Pericardium fibroblast (primary cell): ENCODE results near the gene JCAD. TPM values are rescaled to one million over a fixed set of nuclear protein-coding genes. Genes with fewer than 3 reads are reported as not detected.

Source experiments
- total RNA-seq: library from RNA; depleted of rRNA; stranded (reverse); fragments of >200 nt; gene quantifications from 2 replicates; pipeline ENCODE4 v1.2.3, GENCODE V29; 2015

Gene JCAD, protein sequence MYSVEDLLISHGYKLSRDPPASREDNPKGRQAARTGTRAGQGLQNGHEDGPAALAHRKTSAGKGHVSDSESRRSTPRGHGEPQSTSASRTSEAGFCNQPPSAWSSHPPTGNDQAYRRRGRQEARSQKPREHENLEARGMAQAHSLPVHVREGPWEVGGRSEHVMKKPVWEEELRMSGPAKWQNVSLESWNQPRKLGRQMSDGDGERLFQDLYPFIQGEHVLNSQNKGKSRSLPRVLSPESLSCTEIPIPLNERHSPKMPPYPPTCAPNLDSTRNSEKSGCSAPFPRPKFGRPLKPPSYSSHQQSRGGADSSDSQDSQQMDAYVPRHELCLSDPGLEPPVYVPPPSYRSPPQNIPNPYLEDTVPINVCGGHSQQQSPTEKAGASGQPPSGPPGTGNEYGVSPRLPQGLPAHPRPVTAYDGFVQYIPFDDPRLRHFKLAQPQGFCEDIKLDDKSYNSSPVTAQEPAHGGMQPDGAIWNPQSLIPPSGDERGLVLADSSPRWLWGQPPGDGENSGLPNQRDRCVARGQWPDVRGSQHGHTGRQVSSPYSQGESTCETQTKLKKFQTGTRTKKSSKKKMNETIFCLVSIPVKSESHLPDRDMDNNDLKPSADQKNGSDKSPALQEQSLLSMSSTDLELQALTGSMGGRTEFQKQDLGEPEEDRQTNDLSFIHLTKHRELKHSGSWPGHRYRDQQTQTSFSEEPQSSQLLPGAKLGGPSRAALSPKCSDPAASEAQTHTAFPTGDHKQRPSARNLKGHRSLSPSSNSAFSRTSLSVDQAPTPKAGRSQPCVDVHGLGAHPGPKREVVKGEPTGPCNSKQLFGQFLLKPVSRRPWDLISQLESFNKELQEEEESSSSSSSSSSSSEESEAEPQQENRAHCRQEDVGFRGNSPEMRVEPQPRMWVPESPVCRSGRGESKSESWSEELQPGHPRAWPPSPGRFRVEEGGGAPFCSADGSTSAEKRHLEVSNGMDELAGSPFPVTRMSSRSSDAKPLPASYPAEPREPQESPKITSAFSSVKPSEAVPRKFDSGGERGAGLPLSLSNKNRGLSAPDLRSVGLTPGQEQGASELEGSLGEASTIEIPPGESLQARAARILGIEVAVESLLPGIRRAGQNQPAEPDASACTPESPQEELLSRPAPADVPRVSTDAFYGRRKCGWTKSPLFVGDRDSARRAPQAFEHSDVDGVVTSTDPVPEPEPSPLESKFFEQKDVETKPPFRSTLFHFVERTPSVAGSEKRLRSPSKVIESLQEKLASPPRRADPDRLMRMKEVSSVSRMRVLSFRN (N-terminal part only)
- total RNA-seq: 11.3 and 16.6 TPM in 2 replicates

GRCh38 chr10:30059209-30060107, at the start of gene JCAD:
JCAD (minus strand) TSS chr10:30059586; CDS start chr10:30047812, 11,774 bp downstream.

